ENCODE data around the gene RNF151. TPM values are rescaled to one million over a fixed set of nuclear protein-coding genes. Genes with fewer than 3 reads are reported as not detected.

Gene RNF151
- total and polyA plus RNA-seq, 2 of the 13 experiments (the other 11 are each of a cell fraction or from before 2014, with no cell fraction given) = not detected

GRCh38 chr16:1983544-1984346, 17.1 kb downstream of the RNF151 start, which contains the start of gene GFER (continued):
- TF ChIP-seq FOXP4 (CRISPR knock-in tag; IDR thresholded peaks at IDR 0.05) = no peak; the same call in 1 of the 2 replicates
- TF ChIP-seq MIER3 (CRISPR knock-in tag; IDR thresholded peaks at IDR 0.05; ENCODE audit: borderline replicate concordance) = no peak
- TF ChIP-seq ZBTB42 (CRISPR knock-in tag; IDR thresholded peaks at IDR 0.05) = 0 out of 2 replicates have a peak, but pooled peaks have one; percentile 64
- TF ChIP-seq RARA (CRISPR knock-in tag; IDR thresholded peaks at IDR 0.05) = peak; percentile 55
- TF ChIP-seq NFE2 (CRISPR knock-in tag; IDR thresholded peaks at IDR 0.05) = no peak
- TF ChIP-seq ZNF607 (CRISPR knock-in tag; IDR thresholded peaks at IDR 0.05; ENCODE audit: borderline replicate concordance) = peak; percentile 11; the same call in 1 of the 2 replicates
- TF ChIP-seq TRAFD1 (CRISPR knock-in tag; IDR thresholded peaks at IDR 0.05; ENCODE audit: borderline replicate concordance) = no peak
- peak; percentile 68; the same call in 1 of the 2 replicates for TF ChIP-seq ZMAT3 (CRISPR knock-in tag; conservative IDR thresholded peaks at IDR 0.05)
- no peak for TF ChIP-seq ATF5 (CRISPR knock-in tag; IDR thresholded peaks at IDR 0.05; ENCODE audit: low read depth)
- TF ChIP-seq ZNF660 (CRISPR knock-in tag; IDR thresholded peaks at IDR 0.05; ENCODE audit: borderline replicate concordance, low read depth) = no peak
- TF ChIP-seq ZNF784 (CRISPR knock-in tag; IDR thresholded peaks at IDR 0.05; ENCODE audit: borderline replicate concordance) = peak; percentile 73; the same call in 1 of the 2 replicates
- TF ChIP-seq HOXA5 (CRISPR knock-in tag; IDR thresholded peaks at IDR 0.05) = no peak; the same call in 1 of the 2 replicates
- TF ChIP-seq CREM (IDR thresholded peaks at IDR 0.05) = no peak
- no peak for TF ChIP-seq CREM (CRISPR knock-in tag; IDR thresholded peaks at IDR 0.05)
- TF ChIP-seq AHR (CRISPR knock-in tag; IDR thresholded peaks at IDR 0.05) = peak; percentile 12; the same call in 1 of the 2 replicates
- peak; percentile 33; the same call in 1 of the 2 replicates for TF ChIP-seq NFKB2 (CRISPR knock-in tag; IDR thresholded peaks at IDR 0.05; ENCODE audit: borderline replicate concordance)
- no peak for TF ChIP-seq DNMT1 (CRISPR knock-in tag; IDR thresholded peaks at IDR 0.05)
- no peak for TF ChIP-seq ZNF709 (CRISPR knock-in tag; IDR thresholded peaks at IDR 0.05)
- peak; percentile 78; the same call in 1 of the 2 replicates for TF ChIP-seq ZNF234 (CRISPR knock-in tag; conservative IDR thresholded peaks at IDR 0.05)
- TF ChIP-seq ZIK1 (CRISPR knock-in tag; IDR thresholded peaks at IDR 0.05; ENCODE audit: borderline replicate concordance, low read depth) = no peak; the same call in 1 of the 2 replicates
- TF ChIP-seq KLF9 (CRISPR knock-in tag; IDR thresholded peaks at IDR 0.05; ENCODE audit: low read depth) = no peak
- TF ChIP-seq GABPA (IDR thresholded peaks at IDR 0.05; ENCODE audit: low read depth, low read length) = peak; percentile 43; the same call in 1 of the 2 replicates
- TF ChIP-seq GABPA (CRISPR knock-in tag; IDR thresholded peaks at IDR 0.05; ENCODE audit: low read depth) = no peak
- no peak for TF ChIP-seq ZNF20 (CRISPR knock-in tag; IDR thresholded peaks at IDR 0.05)
- no peak for TF ChIP-seq ZNF496 (CRISPR knock-in tag; IDR thresholded peaks at IDR 0.05; ENCODE audit: insufficient replicate concordance)
- peak; percentile 71; the same call in 1 of the 2 replicates for TF ChIP-seq NCOR1 (IDR thresholded peaks at IDR 0.05; ENCODE audit: borderline replicate concordance, low read length)
- TF ChIP-seq IKZF1 (IDR thresholded peaks at IDR 0.05) = no peak

Data from HepG2 (cell line).